NCI-H2196 treated with DMSO at 0.1 percent for 48 hours (cell line): ENCODE measurements around the gene PLEKHH1.
A peak's percentile ranks its signal among the peaks of the same experiment; 100 is the strongest.

ENCODE experiments used
- DNase-seq: peaks from one replicate; lab custom pipeline; 2025; ENCODE audit not compliant: unreplicated experiment; lab: John Stamatoyannopoulos, UW

The PLEKHH1 gene

GRCh38 chr14:67532998-67533753 is at the start of gene PLEKHH1:
TSS of gene PLEKHH1 (plus strand) at chr14:67533290. CDS start at chr14:67541868, 8,578 bp downstream.
- peak; percentile 60 for DNase-seq

- DNase-seq = no peak
Observed at GRCh38 chr14:67483579-67484285, 49.4 kb upstream of the PLEKHH1 start.

DNA sequence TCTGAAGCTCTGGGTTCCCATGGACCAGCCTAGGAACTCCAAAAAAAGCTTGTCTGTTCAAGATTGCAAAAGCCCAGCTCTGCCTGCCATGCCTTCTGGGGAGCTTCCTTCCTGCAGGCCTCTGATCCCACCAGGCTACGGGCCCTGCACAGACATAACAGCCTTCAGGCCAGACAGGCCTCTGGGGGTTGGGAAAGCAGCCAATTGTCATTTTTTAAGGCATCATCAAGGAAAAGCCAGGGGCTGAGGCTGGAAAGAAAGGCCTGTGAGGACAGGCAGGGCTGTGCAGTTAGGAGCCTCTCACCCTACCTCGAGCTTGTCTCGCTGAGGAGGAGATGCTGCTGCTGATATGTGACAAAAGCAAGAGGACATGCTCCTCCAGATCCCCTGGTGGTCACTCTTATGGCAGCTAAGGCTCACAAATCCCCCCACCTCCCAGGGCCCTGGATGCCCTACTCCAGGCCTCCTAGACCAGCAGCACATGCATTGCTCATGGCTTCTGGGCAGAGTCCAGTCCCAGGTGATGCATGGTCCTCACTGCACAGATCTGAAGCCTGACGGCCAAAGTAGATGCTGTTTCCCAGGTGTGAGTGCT is 47.5 kb upstream of the PLEKHH1 start:
- no peak for DNase-seq

DNA sequence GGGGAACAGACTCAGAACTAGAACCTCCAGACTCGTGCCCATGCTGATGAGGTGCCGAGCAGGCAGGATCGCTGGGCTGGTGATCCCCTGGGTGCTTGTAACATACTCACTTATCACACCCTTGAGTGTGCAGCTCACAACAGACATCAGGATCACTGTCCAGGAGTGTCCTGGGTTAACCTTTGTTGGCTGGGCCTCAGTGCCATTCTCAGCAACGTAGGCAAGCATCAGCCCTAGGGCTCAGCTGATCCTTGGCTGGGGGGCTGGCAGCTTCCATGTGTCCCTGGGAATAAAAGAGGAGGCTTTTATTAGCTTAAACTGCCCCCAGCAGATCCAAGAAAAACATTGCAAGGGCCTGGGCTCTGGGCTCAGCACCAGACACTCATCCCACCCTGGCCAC is 46.2 kb upstream of the PLEKHH1 start:
- no peak for DNase-seq

DNA sequence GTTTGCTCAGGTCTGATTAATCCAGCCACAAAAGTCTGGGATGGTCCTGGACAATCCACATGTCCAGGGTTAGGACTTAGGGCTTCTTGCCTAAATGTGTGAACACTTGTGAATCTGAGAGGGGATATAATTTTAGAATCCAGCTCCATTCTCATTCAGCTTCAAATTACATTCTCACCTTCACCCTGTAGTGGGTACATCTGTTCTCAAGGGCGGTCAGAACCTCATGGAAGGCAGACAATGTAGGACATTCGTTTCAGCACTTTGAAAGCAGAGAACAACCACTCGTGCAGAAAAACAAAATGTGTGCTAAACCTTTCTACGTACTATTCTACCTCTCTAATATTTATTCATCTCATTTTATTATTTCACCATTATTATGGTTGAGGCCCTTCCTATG is 45.8 kb upstream of the PLEKHH1 start:
- DNase-seq = no peak

GRCh38 chr14:67487937-67488893 is 44.9 kb upstream of the PLEKHH1 start, which contains the start of gene TMEM229B:
TSS of gene TMEM229B (minus strand) at chr14:67488721. CDS start at chr14:67473923, 14,798 bp downstream.
- DNase-seq = no peak

GRCh38 chr14:67490196-67490595 is 42.9 kb upstream of the PLEKHH1 start:
- no peak for DNase-seq

DNA sequence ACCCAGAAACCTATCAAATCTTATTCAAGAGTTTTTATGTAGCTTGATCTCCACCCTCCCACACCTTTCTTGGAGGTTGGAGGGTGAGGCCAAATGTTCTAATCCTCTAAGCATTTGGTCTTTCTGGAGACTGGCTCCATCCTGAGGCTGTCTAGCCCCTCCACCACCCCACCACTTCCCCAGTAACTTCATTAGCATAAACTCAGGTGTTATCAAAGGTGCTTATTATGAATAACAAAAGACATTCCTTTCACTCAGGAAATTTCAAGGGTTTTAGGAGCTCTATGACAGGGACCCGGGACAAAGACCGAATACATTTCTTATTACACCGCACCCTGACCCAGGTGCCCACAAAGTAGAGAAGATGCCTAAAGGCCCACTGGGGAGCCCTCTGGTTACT is 41.8 kb upstream of the PLEKHH1 start:
- DNase-seq = no peak

- peak; percentile 63 for DNase-seq
Observed at GRCh38 chr14:67491741-67492507, 41.2 kb upstream of the PLEKHH1 start.

- DNase-seq = no peak
Observed at GRCh38 chr14:67492538-67492937, 40.6 kb upstream of the PLEKHH1 start.

DNA sequence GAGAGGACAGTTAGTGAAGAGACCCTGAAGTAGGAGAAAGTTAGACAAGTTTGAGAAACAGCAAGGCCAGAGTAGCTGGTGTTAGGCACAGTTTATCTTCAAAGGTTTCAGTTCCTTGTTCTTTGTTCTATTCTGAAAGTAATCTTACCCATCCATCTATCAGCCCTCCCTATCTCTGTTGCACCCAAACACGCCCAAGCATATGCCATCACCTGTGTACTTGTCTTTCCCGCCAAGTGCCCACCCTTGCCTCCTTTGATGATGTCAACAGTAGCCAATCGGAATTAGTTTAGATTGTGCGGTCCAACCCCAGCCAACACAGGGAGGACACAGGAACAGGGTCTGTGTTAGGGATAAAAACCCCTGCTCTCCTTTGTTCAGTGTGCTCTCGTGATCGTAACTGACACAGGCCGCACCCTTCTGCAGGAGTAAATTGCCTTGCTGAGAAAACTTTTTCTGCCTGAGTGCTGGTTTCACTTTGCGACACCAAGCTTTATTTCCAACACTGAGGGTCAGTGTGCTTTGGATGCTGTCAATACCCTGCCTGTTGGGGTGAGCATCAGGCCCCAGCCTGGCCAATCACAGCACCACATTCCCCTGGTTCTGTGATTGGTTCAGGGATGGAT is 39.9 kb upstream of the PLEKHH1 start:
- no peak for DNase-seq

- no peak for DNase-seq
Observed at GRCh38 chr14:67495827-67496226, 37.3 kb upstream of the PLEKHH1 start.

GRCh38 chr14:67497216-67497615 is 35.9 kb upstream of the PLEKHH1 start:
- DNase-seq = no peak

GRCh38 chr14:67497716-67498115 is 35.4 kb upstream of the PLEKHH1 start:
- no peak for DNase-seq

DNA sequence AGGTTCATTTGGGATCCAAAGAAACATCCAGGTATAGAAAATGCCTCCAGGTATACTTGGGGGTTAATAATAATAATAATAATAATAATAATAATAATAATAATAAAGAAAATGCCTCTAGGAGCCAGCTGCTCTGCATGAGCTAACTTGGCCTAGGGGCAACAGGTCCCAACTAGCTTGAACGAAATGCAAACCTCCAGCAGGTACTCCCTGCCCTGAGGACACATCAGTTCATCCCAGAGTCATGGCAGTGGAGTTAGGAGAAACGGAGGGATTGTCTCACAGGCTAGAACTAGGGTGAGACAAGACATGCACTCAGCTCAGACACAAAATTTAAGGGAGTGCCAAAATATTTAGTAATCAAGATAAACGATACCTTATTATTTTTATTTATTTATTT is 32.1 kb upstream of the PLEKHH1 start:
- DNase-seq = no peak

DNA sequence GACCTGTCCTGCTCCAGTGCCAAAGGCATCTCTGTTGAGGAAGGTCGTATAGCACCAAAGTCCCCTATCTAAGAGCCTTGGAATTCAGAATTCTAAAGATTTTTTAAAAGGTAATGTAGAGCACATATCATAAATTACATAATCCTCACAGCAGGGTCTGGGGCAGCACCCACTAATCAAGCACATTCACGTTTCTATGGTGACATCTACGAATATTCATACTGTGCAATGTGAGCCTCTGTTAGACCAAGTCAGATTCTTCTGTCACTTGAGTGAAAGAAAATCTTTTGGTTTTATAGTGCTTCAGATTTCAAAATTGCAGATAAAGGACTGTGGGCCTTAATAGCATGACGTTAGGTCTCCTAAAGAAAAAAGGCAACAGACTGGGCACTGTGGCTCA is 31.4 kb upstream of the PLEKHH1 start:
- DNase-seq = no peak

- no peak for DNase-seq
Observed at GRCh38 chr14:67502867-67503266, 30.2 kb upstream of the PLEKHH1 start.

GRCh38 chr14:67503331-67503730 is 29.8 kb upstream of the PLEKHH1 start:
- DNase-seq = no peak

DNA sequence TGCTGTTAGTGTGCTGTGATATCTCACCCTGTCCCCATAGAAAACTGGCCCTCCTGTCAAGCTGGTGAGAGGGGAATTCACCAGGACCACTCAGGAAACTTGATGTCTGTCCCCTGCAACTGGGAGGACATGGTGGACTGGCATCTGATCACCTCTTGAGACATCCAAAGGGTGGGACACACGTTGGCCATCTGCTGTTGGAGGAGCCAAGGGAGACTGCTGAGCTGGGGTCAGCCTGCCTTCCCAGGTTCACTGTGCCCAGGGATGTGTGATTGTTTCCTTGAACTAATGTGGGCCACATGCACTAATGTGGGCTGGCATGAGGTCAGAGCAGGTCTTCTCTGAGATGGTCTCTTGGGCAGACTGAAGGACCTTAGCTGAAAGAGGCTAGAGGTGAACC is 27.8 kb upstream of the PLEKHH1 start:
- no peak for DNase-seq

- no peak for DNase-seq
Observed at GRCh38 chr14:67508956-67509355, 24.1 kb upstream of the PLEKHH1 start.
